HG03571 (cell line): ENCODE data around the gene SH2D1A.
A peak's percentile ranks its signal among the peaks of the same experiment; 100 is the strongest.
"Not testable (repeated sequence)": the region's sequence is repeated elsewhere in the genome, so short reads cannot be mapped to it uniquely, and the experiment has no call there.

Source experiments
- ATAC-seq: cut with Tn5 transposase; IDR thresholded peaks from one replicate; pipeline ENCODE4 v1.9.1; 2021; ENCODE audit not compliant: unreplicated experiment

SH2D1A gene

DNA sequence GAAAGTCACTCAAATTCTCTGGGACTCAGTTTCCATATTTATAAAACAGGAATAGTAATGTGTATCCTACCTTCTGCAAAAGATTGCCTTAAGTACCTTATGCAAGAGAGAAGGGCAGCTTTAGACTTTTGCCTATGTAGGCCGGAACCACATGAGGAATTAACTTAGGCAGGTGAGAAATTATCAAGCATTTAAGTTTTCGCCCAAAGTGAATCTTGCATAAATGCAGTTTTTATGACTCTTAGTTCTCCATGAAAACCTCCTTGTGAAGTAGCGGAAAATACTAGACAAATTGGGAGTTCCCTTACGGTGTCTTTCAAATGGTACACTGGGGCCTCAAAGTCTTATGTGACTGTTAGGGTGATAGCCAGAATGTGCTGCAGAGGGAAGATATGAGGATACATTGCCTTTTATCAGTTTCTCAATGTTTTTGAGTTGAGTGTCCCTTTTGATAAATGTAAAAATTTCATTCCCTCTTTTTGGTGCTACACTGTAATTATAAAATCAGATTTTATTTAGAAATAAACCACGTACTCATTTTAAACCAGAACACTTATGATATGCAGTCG lies 2.6 kb downstream of the SH2D1A start:
- ATAC-seq: no peak

DNA sequence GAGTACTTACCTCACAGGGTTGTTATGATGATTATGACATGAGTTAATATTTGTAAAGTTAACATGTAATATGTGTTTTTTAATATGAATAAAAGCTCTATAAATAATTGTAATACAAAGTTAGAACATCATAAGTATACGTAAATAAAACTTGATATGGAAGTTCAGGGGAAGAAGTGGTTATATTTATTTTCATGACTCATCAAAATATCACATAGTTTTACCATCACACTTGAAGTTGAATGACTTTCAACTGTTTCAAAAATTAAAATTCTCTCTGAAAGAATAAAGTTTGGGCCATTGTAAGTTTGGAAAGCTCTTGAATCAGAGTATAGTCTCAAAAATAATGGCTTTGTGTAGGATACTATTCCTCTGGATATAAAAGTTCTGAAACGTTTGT lies 8.3 kb downstream of the SH2D1A start:
- no peak for ATAC-seq

DNA sequence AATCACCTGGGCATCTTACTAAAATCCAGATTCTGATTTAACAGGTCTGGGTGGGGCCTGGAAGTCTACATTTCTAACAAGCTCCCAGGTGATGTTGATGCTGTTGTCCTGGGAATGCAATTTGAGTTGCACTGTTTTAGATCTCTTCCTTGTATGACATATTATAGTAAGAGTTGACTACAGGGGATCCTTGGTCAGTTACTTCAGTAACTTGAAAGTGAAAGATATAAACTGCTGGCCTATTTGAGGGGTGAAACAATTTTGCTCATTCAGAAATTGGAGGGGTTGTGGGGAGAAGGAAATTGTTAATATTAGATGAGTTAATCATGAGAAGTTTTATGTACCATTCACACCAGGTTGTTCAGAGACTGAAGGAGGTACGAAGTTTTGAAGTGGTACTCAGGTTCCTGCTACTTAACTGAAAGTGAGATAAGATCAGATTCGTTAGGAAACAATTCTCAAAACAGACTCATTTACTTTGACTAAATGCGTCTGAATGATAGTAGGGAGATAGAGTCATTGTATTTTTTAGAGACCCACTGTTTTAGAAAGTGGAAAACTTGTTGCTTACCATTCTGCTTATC lies 12.5 kb downstream of the SH2D1A start:
- no peak for ATAC-seq

DNA sequence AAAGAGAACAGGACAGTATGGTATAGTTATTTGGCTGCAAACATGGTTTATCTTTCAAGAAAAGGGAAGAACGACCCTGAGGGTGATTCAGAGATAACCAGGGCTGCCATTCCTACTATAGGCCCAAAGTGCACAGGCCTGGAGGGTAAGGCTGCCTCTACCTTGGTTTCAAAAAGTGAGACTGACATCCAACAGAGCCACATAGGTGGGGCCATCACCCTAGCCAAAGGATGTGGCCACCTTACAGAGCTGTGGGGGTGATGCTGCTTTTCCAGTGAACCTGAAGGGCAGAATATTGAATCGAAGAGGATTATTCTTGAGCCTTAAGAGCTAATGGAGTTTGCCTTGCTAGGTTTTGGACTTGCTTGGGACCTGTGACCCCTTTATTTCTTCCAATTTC lies 15.7 kb downstream of the SH2D1A start:
- no peak for ATAC-seq

DNA sequence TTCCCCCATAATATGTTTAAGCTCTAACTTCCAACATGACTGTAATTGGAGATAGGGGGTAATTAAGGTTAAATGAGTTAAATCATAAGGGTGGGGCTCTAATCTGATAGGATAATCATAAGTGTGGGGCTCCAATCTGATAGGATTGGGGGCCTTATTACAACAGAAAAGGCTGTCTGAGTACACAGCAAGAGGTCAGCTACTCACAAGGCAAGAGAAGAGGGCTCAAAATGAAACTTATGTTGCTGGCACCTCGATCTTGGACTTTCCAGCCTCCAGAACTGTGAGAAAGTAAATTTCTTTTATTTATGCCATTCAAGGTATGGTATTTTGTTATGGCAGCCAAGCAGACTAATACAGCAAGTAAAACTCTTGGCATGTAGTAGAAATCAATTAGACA lies 16.4 kb downstream of the SH2D1A start:
- ATAC-seq: no peak

DNA sequence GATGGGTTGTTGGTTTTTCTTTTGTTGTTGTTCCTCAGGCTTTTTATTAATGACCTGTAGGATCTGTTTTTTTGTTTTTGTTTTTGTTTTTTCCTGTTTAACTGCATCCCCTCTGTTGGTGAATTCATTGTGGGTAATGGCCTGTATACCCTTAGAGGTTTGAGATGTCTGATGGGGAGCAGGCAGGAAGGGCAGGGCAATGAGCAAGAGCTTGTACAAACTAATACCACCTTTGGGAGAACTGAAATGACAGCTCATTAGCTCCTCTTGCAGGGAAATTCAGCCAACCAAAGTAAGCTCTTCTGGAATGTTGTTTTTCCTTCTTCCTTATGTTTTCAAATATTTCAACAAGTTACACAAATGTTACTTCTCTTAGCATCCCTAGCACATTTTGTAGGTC lies 23.4 kb downstream of the SH2D1A start:
- no peak for ATAC-seq

DNA sequence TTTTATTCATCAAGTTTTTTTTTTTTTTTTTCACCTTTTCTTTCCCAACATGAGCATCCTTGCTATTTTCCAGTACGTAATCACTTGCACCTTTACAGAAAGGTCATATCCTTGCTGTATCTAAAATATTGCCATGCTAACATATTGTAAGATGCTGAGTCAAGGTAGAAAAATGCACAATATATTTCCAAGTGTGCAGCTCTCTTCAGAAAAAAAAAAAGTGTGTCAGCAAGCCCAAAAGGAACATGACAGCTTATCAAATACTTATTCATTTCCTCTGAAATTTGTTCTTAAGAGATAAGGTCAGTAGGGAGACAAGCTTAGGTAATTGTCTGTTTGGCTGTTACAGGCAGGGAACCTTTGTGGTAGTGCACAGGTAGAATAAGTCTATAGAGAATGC lies 27.0 kb downstream of the SH2D1A start:
- no peak for ATAC-seq

DNA sequence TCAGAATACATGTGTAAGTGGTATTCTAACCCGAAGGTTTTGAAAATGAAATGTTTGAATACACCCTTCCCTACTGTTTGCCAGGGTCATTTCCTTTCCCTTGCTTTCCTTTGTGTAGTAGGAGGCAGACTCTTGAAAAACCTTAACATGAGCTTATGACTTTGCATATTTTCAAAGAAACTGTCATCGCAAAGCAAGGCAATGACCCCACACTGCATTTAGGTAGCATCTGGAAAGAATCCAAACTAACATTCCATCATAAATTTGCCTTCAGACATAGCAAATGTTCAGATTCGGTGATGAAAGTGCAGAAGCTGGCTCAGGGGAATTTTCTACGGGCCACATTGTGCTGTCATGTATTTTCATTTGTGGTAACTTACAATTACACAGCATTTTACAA lies 32.3 kb downstream of the SH2D1A start:
- ATAC-seq: no peak

DNA sequence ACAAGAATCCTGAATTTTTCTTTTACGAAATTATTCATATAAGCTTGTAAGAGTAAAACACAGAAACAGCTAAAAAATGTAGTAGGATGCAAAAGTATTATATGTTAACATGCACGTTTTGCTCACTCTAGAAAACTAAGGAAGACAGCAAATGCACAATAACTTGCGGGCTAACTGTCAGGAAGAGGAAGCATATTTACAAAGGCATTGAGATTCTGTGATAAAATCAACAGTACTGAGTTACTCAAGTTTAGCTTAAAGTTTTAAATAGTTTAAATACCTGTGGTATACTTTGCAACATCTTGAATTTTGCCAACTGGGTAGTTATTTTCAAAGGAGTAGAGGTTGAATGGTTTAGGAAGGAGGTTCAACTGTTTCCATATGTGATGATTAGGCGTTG lies 37.0 kb downstream of the SH2D1A start:
- no peak for ATAC-seq

DNA sequence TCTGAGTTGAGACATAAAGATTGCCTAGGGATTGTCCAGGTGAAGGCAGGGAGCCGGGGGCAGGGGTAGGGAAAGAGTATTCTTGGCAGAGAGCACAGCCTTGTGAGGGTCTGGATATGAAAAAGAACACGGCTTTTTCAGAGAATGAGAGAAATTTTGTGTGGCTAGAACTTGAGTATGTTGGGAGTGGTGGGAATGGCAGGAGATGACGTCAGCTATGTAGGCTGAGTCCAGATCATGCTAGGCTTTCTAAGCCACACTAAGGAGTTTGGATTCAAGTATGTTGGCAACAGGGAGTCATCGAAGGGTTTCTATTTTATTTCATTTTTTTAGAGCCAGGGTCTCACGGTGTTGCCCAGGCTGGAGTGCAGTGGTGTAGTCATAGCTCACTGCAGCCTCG lies 40.0 kb downstream of the SH2D1A start:
- ATAC-seq: no peak

DNA sequence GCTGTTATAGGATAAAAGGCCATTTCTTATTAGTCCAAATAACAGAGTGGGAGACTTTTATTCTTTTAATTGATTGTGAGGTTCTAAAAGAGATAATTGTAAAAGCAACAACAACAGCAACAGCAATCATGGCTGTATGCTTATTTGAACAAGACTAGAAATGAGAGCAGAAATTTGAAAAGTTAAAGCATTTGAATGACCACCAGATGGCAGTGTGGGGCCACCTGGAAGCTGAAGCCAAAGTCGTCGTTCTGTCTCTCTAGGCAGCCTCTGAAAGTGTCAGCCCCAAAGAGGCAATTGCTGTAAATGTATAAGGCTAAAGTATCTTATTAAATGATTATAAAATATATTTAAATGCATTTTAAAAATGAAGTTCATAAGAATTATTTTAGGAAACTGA lies 42.2 kb downstream of the SH2D1A start:
- peak; percentile 69 for ATAC-seq

DNA sequence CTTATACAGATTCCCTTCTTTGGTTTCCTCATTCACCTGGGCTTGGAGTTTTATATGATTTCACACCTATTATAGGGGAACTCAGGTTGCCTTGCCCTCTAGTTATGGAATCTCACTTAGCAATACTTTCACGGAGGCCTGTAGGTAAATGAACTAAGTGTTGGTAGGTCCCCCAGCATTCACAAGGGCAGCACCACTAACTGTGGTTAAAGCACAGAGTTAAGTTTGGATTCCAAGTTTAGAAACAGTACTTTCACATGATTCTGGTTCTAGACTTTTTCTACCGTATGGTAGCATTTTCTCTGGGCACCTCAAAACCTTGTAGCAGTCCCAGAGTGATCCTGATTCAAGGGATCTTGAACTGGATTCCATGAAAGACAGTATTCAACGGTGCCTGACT lies 46.4 kb downstream of the SH2D1A start:
- no peak for ATAC-seq

DNA sequence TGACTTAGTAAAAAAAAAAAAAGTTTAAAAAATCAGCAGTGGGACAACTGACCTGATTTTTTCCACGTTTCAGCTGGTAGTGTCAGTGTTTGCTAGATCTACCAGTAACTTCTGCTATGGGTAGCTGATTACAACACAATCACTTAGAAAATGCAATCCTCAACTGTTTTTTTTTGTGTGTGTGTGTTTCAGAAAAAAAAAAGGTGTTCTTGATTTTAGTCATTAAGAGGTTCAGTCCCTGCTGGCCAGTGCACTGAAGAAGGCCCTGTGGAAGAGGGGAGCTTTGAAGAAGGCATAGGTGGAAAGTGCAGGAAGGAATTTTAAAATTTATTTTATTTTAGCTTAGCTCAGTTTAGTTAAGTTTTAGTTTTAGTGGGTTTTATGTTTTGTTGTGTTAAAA lies 46.9 kb downstream of the SH2D1A start:
- no peak for ATAC-seq

DNA sequence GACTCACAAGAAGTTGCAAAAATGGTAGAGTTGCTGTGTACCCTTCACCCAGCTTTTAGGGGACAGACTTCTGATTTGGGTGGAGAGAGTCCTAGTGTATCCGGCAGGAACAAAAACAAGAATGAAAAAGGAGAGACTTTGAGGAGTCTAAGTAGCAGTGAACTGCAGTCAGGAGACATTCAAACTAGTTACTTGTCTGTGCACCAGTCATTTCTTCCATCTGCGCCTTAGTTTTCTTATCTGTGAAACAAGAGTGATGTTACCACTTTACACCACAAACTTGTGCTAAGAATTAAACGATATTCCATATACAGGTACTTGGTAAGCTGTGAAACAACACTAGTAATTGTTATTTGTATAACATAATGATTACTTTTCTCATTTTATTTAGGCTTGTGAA lies 47.3 kb downstream of the SH2D1A start:
- no peak for ATAC-seq

DNA sequence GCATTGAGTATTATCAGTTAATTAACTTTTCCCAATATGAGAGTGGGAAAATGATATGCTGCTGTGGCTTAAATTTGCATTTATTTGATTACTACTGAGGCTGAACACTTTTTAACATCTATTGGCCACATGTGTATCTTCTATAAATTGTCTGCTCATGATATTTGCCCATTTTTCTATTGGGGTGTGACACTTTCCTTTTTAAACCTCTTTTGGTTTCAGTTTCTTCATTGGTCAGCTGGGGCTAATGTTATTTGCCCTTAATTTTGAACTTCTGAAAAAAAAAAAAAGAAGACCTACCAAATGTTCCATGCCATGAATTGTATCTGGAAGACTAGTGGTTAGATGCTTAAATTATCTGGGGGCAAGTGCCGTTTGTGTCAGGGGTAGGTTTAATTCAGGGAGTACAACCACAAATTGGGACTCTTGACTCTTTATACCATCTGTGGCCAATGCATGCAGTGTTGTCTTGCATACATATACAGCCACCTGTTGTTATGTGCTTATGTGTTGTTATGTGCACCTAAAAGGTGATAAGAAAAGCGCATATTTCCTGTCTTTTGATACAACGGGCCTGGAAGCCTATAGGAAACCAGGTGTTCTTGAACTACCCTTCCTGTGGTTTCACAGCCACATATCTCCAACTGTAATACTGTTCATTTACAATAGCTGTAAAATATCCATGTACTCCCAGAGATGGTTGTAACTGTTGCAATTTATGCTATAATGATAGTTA lies 49.0 kb downstream of the SH2D1A start:
- peak; percentile 66 for ATAC-seq

DNA sequence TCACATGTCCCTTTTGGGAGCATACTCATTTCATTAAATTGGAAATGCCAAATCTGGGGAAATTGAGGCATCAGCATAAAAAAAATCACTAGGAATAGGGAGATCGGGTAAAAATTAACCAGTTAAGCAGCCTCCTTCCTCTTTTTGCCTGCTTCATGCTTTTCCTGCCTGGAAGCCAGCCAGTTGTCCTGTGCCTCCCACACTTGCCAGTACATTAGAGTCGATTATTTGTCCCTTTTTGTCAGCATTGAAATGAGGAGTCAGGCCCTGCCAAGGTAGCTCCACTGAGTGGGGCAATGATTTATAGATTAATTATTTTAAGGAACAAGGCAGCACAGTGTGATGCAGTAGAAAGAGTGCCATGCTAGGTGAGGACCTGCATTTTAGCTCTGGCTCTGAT lies 55.3 kb downstream of the SH2D1A start:
- ATAC-seq: no peak

DNA sequence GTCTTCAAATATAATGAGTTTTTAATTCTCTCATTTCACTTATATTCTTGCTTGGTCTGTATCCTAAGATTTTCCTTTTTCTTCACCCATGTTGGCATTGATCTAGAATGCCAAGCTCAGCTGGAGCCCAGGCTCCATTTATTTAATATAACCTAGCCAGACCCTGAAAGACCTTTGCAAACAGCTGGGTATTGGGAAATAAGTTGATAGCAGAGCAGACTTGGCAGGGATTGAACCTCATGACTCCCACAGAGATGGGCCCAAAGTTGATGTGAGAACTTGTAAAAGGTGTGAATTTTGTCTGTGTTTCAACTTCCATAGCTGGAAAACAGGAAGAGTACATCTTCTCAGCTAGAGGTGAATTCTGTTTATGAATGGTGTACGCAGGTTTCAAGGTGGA lies 59.5 kb downstream of the SH2D1A start:
- no peak for ATAC-seq

DNA sequence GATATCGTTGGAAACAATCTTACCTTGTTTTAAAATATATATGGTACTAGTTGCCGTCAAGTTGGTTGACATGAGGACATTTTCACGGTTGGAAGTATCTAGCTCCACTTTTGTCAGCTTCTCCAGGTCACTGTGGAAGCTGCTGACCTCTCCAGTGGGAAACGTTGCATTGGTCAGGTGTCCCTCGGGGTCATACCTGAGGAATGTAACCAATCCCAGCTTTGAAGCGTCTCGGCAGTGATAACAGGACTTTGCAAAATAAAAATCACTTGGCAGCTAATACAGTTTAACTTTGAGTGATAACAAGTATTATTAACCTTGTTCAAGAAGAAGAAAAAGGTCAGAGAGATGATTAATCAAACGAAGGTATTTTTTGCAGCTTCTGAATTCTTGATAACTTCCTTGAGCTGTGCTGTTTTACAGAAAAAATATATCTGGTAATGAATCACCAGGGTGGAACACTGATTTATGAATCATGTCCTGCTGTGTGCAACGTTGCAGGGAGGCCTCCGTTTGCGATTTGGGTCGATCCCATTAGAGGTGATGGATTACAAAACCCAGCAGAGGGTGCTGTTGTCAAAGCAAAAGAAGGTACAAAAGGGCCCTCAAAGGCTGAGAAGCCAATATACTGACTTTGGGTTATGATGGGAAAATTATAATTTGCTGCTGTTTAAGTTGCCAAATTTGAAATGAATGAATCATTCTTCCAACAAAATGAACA lies 60.1 kb downstream of the SH2D1A start:
- ATAC-seq: peak; percentile 80

DNA sequence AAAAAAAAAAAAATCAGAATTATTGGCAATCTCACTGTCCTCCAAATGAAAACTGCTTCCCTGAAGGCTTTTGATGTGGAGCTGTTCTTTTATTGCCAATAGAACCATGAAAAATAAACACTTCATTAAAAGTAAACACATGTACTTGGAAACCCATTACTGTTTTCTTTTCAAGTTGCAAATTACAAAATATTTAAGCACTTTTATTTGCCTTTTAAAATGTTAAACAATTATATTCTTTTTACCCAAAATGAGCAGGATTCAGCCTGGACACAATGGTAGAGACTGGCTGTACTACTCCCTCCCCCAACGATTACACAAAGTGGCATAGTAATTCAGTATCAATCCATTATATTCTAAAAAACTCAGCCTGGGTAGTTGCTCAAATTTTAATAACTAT lies 60.9 kb downstream of the SH2D1A start:
- no peak for ATAC-seq

DNA sequence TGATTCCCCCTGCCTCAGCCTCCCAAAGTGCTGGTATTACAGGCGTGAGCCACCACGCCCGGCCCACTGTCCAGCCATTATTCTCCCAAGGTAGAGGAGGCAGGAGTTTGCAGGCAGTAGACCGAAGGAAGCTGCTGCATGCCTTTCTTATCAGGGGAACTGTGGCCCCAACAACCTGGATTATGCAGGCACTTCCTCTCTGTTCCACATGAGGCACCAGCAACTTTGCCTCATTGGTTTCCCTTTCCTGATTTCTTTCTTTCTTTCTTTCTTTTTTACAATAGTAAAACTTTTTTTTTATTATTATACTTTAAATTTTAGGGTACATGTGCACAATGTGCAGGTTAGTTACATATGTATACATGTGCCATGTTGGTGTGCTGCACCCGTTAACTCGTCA lies 62.0 kb downstream of the SH2D1A start:
- ATAC-seq: not testable (repeated sequence)

DNA sequence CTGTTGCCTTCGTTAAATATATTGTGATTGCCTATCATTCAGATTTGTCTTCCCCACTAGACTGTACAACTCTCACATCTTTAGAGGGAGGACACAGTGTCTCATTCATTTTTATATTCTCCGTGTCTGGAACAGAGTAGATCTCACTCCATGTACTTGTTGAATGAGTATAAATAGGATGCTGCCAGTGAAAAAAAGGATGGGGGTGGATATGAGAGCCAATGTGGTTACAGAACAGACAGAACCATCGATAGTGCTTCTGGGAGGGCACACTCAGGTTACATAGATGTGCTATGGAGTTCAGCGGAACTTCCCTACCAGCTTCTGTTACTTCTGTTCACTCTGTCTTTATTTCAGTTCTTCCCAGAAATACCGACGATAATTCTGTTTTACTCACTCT lies 66.9 kb downstream of the SH2D1A start:
- ATAC-seq: no peak

DNA sequence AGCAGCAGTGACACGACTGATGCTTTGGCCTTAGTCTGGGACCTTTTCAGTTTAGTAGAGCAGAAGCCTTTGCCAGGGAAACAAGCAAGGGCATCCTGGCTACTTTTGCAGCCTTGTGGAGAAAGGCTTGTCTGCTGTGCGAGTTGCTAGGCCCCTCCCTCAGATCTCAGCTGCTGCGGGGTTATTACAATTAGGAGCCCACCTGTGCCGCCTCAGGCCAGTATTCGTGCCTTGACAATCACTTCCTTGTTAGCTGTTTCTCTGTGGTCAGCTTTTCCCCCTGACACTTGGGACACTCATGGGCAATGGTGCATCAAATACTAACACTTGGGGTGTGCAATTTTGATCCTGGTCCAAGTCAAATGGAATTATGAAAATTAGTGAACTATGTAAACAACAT lies 67.9 kb downstream of the SH2D1A start:
- no peak for ATAC-seq
